Bronchial epithelial cell (primary cell): ENCODE measurements around the gene FHIP2A. TPM values are rescaled to one million over a fixed set of nuclear protein-coding genes. Genes with fewer than 3 reads are reported as not detected.
"Not testable (repeated sequence)": the region's sequence is repeated elsewhere in the genome, so short reads cannot be mapped to it uniquely, and the experiment has no call there.

Experiments used
- DNase-seq: peaks from one replicate; pipeline ENCODE4 v3.0.0-alpha.2; 2010; ENCODE audit warnings: low read depth
- FAIRE-seq: peaks from 2 replicates; lab custom pipeline; 2011; peaks lifted over from hg19 to GRCh38; lab: Jason Lieb, UNC
- H3K27me3 ChIP-seq: 2 replicates; pipeline ENCODE4 v1.5.1; 2011; ENCODE audit warnings: low read length; ENCODE audit not compliant: control insufficient read depth, insufficient read depth
- H3K36me3 ChIP-seq: 2 replicates; pipeline ENCODE4 v1.5.1; 2011; ENCODE audit warnings: low read length; ENCODE audit not compliant: control insufficient read depth, insufficient read depth
- H3K4me3 ChIP-seq: 2 replicates; pipeline ENCODE4 v1.5.1; 2011; ENCODE audit warnings: mild to moderate bottlenecking, low read depth, low read length, control low read depth
- total RNA-seq: library from RNA; depleted of rRNA; stranded (reverse); fragments of >200 nt; gene quantifications from 2 replicates; pipeline ENCODE4 v1.2.1, GENCODE V29; 2014
- TF ChIP-seq, protein P1 (sequence below): IDR thresholded peaks from 2 replicates; pipeline ENCODE4 v1.5.1; 2011; ENCODE audit warnings: mild to moderate bottlenecking, moderate library complexity, low read length, control low read depth, inconsistent platforms; ENCODE audit not compliant: insufficient read depth, severe bottlenecking

FHIP2A gene
- total RNA-seq, 1 donor from 2014 or later: 6.8 TPM

DNA sequence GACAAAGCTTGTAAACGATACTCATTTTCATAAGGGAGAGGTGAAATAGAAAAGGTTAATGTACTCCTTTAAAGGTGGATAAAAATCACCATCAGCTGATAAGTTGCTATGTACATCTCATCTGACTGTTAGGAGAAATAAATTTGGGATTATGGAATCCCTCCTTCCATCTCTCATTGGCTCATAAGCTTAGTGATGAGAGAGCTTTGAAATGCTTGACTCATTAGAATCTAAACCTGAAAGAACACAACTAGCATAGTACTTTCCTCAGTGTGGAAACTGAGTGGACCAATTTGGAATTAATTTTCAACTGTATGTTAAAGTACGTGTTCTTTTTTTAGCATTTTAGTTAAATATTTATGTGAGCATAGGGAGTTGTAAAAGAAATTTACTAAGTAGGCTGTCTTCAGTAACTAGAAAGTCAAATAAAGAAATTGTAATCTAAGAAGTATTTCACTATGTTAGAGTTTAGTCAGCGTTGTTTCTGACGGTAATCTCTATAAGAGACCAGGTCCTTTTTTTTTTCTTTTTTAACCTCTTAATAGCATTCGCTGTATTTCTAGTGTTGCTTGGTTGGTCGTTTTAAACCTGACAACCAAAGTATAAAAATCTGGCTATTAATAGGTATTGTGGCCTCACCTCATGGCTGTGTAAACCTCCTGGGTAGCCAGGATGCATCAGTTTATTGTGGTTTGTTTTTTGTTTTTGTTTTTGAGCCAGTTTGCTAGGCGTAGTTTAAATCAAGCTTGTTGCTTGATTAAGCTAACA, 34.4 kb downstream of the FHIP2A start:
- TF ChIP-seq, protein P1, sequence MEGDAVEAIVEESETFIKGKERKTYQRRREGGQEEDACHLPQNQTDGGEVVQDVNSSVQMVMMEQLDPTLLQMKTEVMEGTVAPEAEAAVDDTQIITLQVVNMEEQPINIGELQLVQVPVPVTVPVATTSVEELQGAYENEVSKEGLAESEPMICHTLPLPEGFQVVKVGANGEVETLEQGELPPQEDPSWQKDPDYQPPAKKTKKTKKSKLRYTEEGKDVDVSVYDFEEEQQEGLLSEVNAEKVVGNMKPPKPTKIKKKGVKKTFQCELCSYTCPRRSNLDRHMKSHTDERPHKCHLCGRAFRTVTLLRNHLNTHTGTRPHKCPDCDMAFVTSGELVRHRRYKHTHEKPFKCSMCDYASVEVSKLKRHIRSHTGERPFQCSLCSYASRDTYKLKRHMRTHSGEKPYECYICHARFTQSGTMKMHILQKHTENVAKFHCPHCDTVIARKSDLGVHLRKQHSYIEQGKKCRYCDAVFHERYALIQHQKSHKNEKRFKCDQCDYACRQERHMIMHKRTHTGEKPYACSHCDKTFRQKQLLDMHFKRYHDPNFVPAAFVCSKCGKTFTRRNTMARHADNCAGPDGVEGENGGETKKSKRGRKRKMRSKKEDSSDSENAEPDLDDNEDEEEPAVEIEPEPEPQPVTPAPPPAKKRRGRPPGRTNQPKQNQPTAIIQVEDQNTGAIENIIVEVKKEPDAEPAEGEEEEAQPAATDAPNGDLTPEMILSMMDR: no peak
- no peak for FAIRE-seq
- DNase-seq: peak; percentile 58
- no peak overlapping the region for H3K4me3 ChIP-seq
- no peaks in the 10 kb centered on the region for H3K27me3 ChIP-seq
- H3K36me3 ChIP-seq: no peaks in the 10 kb centered on the region

DNA sequence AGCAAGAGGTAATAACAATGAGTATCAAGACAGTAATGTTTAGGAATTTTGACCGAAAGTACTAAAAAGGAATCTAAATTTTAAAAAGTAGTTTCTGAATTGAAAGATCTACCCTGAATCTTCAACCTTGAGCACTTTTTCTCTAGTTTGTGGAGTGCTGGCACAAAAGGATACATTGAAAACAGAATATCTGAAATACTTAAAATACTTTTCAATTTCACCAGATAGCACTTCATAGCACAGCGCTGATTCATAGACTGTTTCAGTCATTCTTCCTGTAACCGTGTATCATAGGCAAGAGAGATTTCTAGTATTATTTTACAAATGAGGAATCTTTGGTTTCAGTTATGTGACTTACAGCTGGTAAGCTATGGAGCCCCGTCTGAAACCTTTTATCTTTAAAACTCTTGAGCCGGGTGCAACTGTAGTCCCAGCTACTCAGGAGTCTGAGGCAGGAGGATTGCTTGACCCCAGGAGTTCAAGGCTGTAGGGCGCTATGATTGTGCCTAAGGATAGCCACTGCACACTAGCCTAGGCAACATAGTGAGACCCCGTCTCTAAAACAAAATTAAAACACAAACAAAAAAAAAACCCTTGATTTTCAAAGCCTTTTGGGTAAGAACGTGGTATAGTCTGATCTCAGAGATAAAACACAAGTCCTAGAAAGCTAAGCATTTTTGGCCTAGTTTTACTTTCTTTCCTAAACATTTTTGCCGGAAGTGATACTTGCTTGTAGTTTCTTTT, 35.1 kb downstream of the FHIP2A start:
- no peak for FAIRE-seq
- H3K4me3 ChIP-seq: no peak overlapping the region
- H3K36me3 ChIP-seq: no peaks in the 10 kb centered on the region
- no peaks in the 10 kb centered on the region for H3K27me3 ChIP-seq
- peak; percentile 76 for DNase-seq
- TF ChIP-seq, protein P1: no peak

DNA sequence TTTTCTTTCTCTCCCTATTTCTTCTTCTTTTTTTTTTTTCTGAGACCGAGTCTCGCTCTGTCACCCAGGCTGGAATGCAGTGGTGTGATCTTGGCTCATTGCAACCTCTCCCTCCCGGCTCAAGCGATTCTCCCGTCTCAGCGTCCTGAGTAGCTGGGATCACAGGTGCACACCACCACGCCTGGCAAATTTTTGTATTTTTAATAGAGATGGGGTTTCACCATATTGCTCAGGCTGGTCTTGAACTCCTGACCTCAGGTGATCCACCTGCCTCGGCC, 35.6 kb downstream of the FHIP2A start:
- not testable (repeated sequence) for DNase-seq, H3K27me3 ChIP-seq, FAIRE-seq, H3K36me3 ChIP-seq, H3K4me3 ChIP-seq

DNA sequence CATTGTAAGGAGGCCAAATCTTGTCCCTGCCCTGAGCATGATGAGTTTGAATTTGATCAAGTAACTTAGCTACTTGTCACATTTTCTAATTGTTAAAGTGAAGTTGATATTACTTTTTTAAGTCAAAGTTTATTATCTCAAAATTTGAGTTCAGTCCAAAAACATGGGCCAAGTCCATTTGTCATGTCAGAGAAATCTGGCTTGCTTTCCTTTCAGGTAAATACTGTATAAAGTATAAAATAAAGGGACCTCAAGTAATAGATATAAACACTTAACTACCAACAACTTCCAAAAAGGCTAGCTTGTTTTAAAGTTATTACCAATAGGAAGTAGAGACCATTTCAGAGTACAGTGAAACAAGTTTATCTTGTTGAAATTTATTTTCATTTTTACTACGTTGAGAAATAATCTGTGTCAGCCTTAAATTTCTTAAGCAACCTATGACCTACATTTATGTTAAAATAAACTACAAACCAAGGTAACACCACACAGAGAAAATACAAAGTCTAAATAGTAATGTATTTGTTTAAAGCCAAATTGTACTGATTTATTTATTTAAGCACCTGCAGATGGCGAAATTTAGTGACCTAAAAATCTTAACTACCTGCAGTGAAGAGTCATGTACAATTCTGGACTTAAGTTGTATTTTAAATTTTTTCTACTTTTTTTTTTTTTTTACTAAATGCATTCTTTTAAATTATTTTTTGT, 36.5 kb downstream of the FHIP2A start:
- no peak for DNase-seq
- TF ChIP-seq, protein P1: no peak
- no peaks in the 10 kb centered on the region for H3K36me3 ChIP-seq
- no peak overlapping the region for H3K4me3 ChIP-seq
- FAIRE-seq: no peak
- H3K27me3 ChIP-seq: no peaks in the 10 kb centered on the region

DNA sequence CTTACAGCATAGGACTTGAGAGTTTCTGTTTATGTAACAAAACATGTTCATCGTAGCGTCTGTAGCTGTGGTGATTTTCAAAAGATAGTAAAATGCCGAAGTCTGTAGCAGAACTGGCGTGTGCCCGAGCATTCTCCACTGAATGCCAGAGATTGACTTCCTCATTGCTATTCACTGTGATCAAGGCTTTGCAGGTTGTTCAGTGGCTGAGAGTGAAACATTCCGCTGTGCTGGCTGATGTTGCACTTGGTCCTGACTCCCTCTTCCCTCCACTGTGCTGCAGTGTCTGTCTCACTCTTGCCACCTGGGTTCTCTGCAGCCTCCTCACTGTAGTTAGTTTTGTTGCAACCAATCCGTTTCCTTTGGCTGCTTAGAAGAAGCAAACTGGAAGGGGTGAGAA, 37.6 kb downstream of the FHIP2A start:
- TF ChIP-seq, protein P1: no peak
- no peaks in the 10 kb centered on the region for H3K36me3 ChIP-seq
- H3K27me3 ChIP-seq: no peaks in the 10 kb centered on the region
- FAIRE-seq (peak; percentile 66), DNase-seq (no peak)
- H3K4me3 ChIP-seq: no peak overlapping the region

DNA sequence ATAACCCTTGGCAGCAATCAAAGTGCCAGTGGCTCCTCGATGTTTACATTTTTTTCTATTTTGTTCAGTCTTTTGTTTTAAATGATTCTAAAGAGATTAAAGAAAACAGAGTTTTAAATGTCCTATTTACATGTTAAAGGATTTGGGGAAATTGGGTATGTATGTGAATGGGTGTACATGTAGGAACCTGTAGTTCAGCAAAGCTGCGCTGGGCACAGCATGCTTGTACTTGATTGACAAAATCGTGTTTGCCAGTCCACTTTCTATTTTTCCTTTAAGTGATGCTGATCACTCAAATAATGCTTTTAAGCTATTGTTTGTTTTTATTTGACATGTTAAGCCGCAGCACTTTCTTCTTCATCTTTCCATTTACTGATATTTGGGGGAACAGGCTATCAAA, 40.9 kb downstream of the FHIP2A start:
- peak; percentile 64 for DNase-seq
- FAIRE-seq: no peak
- H3K27me3 ChIP-seq: no peaks in the 10 kb centered on the region
- TF ChIP-seq, protein P1: no peak
- peaks cover 2% of the 10 kb centered on the region for H3K36me3 ChIP-seq
- no peak overlapping the region for H3K4me3 ChIP-seq
